Thoracic aorta (tissue), 2 donors: ENCODE data around the gene CCDC73. TPM values are rescaled to one million over a fixed set of nuclear protein-coding genes. Genes with fewer than 3 reads are reported as not detected.

Experiments
- ATAC-seq: fragments of 150-250 bp; one replicate; pipeline ENCODE4 v1.8.0; 2017; ENCODE audit warnings: low read depth; ENCODE audit not compliant: insufficient number of reproducible peaks, low FRiP score
- DNase-seq: peaks from one replicate; pipeline ENCODE4 v3.0.0-alpha.2; 2020; ENCODE audit warnings: low spot score
- H3K27ac ChIP-seq, 2 donors: fragments of 200-600 bp; sonication (generic); 1 replicate in 1 of 2; 2 replicates in 1 of 2; pipeline ENCODE4 v1.5.1; 2016; ENCODE audit warnings: mild to moderate bottlenecking in 2 of 2, moderate library complexity in 2 of 2
- H3K27me3 ChIP-seq: fragments of 200-600 bp; sonication (generic); replicated peaks from 2 replicates; pipeline ENCODE4 v1.6.0; 2016; ENCODE audit warnings: mild to moderate bottlenecking; ENCODE audit not compliant: insufficient read depth
- H3K36me3 ChIP-seq: fragments of 200-600 bp; sonication (generic); one replicate; pipeline ENCODE4 v1.5.1; 2016
- H3K4me1 ChIP-seq, 2 donors: fragments of 200-600 bp; sonication (generic); 1 replicate in 1 of 2; 2 replicates in 1 of 2; pipeline versions ENCODE4 v1.5.1 to v1.6.0; 2016; ENCODE audit warnings: low read depth in 2 of 2, mild to moderate bottlenecking in 1 of 2; ENCODE audit not compliant: control insufficient read depth in 1 of 2
- H3K4me3 ChIP-seq: fragments of 200-600 bp; sonication (generic); 2 replicates; pipeline ENCODE4 v1.5.1; 2016; ENCODE audit warnings: mild to moderate bottlenecking
- H3K9me3 ChIP-seq: fragments of 200-600 bp; sonication (generic); 2 replicates; pipeline ENCODE4 v1.5.1; 2016
- total RNA-seq, 2 donors: library from RNA; depleted of rRNA; stranded (reverse); fragments of >200 nt; gene quantifications; one replicate each; pipeline versions ENCODE4 v1.1.0 to v1.2.3, GENCODE V29; 2016
- TF ChIP-seq, protein P1 (sequence below): fragments of 200-600 bp; sonication (generic); IDR thresholded peaks from one replicate; pipeline ENCODE4 v1.5.1; 2019; ENCODE audit warnings: antibody characterized with exemption

The CCDC73 gene
- total RNA-seq, 2 donors from 2014 or later, result 0.28 TPM; not detected in 1

DNA sequence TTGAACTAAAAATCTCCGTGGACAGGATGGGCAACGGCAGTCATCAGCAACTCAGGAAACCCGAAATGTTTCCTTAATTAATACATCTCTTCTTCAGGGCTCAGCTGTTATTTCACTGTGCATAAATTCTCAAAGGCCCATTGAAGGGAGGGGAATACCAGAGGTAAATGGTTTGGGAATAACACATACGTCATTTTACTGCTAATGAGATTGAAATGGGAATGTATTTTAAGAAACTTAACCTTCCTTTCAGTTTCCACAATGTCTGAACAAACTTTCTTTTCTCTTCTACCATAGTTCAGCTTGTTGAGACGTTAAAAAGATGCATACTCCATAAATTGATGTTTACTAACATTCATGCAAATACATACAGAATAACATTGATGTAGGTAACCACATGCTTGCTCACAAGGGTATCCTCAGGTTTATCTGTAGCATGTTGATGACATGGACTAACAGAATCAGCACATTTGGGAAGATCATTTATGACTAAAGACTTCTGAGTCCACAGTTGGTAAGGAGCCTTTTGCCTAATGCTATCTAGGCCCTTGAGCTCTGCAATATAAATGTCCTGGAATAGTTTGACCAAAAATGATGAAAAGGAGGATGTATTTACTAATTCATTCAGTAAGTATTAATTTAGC is 27.6 kb upstream of the CCDC73 start:
- Histone ChIP-seq H3K9me3 (no peaks in the 10 kb centered on the region), H3K27me3 (no peaks in the 10 kb centered on the region), H3K4me3 (no peak overlapping the region), H3K27ac (no peak overlapping the region), H3K4me1 (no peaks in the 10 kb centered on the region), H3K36me3 (no peaks in the 10 kb centered on the region)
- TF ChIP-seq, protein P1, sequence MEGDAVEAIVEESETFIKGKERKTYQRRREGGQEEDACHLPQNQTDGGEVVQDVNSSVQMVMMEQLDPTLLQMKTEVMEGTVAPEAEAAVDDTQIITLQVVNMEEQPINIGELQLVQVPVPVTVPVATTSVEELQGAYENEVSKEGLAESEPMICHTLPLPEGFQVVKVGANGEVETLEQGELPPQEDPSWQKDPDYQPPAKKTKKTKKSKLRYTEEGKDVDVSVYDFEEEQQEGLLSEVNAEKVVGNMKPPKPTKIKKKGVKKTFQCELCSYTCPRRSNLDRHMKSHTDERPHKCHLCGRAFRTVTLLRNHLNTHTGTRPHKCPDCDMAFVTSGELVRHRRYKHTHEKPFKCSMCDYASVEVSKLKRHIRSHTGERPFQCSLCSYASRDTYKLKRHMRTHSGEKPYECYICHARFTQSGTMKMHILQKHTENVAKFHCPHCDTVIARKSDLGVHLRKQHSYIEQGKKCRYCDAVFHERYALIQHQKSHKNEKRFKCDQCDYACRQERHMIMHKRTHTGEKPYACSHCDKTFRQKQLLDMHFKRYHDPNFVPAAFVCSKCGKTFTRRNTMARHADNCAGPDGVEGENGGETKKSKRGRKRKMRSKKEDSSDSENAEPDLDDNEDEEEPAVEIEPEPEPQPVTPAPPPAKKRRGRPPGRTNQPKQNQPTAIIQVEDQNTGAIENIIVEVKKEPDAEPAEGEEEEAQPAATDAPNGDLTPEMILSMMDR, result no peak
- DNase-seq (no peak), ATAC-seq (no peak)

DNA sequence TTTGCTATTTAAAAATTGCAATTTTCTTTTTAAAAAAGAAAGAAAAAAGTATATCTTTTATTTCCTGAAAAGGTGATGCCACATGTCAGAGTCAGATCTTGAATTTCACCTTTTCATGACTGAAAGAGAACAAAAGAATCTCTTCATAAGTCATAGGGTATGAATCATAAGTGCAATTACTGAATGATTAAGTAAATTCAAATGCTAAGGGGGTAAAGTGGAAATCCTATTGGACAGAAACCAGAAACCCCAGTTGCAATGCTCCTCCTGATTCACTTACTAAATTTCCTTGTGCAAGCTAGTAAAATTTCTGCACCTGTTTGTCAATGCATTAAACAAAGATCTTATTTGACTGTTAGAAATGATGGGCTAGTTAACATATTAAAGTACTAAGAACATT is 27.1 kb upstream of the CCDC73 start:
- H3K27ac ChIP-seq, result no peak overlapping the region
- no peak for ATAC-seq

DNA sequence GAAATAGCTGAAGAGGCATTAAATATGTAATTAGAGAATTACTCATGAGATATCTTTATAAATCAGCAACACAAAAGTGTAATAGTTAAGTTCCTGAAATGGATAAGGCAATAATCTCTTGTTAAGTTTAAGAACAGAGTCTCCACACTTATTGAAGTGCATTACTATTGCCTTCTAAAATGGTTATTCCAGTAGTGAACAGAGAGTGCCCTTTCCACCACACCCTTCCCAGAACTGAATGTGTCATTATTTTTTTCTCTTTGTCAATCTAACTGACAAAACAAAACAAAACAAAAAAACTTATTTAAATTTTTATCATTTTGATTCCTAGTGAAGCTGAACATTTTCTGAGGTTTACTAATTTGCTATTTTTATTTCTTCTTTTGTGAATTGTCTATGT is 26.0 kb upstream of the CCDC73 start:
- H3K4me3 ChIP-seq, result no peak overlapping the region

More for the DNA sequence above, 27.1 kb upstream of the CCDC73 start:
- Histone ChIP-seq H3K27me3 (no peaks in the 10 kb centered on the region), H3K36me3 (no peaks in the 10 kb centered on the region), H3K9me3 (no peaks in the 10 kb centered on the region), H3K4me3 (no peak overlapping the region), H3K4me1 (no peaks in the 10 kb centered on the region)
- TF ChIP-seq, protein P1, result no peak
- DNase-seq, result no peak

DNA sequence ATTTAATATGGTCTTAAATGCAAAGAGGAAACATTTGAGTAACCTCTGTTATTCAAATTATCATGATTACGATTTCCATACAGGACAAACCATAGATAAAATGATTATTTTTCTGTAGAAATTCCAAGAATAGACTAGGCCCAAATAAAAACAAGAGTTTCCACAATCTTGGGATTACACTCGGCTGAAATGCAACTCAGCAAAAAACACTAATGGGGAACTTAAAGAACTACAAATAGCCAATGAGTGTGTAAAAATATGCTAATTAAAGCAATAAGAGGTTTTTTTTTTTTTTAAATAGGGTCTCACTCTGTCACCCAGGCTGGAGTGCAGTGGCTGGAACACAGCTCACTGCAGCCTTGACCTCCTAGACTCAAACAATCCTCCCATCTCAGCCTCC is 24.7 kb upstream of the CCDC73 start:
- no peak for ATAC-seq

More for the DNA sequence above, 26.0 kb upstream of the CCDC73 start:
- H3K9me3 ChIP-seq, result no peaks in the 10 kb centered on the region
- TF ChIP-seq, protein P1, result no peak
- no peak for DNase-seq
- no peak overlapping the region for H3K27ac ChIP-seq
- H3K36me3 ChIP-seq, result no peaks in the 10 kb centered on the region
- no peak for ATAC-seq
- no peaks in the 10 kb centered on the region for H3K27me3 ChIP-seq
- H3K4me1 ChIP-seq, result no peaks in the 10 kb centered on the region

DNA sequence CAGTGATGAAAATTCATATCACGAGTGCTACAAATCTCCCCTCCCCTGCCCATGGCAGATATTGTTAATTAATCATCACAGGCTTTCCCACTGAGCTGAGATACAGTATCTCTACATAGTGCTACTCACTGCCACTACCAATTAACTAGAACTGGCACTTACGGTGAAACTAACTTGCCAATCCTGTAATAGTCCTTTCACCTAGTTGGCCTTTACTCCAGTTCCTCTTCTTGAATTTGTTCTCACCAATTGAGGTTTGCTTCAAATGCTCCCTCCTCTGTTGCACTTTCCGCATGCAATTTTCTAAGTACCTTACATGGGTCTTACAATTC is 23.4 kb upstream of the CCDC73 start:
- TF ChIP-seq, protein P1, result no peak
- DNase-seq, result no peak

More for the DNA sequence above, 24.7 kb upstream of the CCDC73 start:
- Histone ChIP-seq H3K27ac (no peak overlapping the region), H3K9me3 (no peaks in the 10 kb centered on the region), H3K4me3 (no peak overlapping the region), H3K4me1 (no peaks in the 10 kb centered on the region), H3K27me3 (no peaks in the 10 kb centered on the region), H3K36me3 (no peaks in the 10 kb centered on the region)
- TF ChIP-seq, protein P1, result no peak
- DNase-seq, result no peak

More for the DNA sequence above, 23.4 kb upstream of the CCDC73 start:
- Histone ChIP-seq H3K36me3 (no peaks in the 10 kb centered on the region), H3K27me3 (no peaks in the 10 kb centered on the region), H3K4me3 (no peak overlapping the region), H3K4me1 (no peaks in the 10 kb centered on the region), H3K27ac (no peak overlapping the region), H3K9me3 (no peaks in the 10 kb centered on the region)
- no peak for ATAC-seq
